ENCODE results near the gene CCNQ.

GRCh38 chrX:153635788-153636668, 37.1 kb upstream of the CCNQ start:
- TF ChIP-seq CTCF (conservative IDR thresholded peaks at IDR 0.05 in 1 of 2, IDR thresholded peaks at IDR 0.05 in 1 of 2; ENCODE audit: low read depth in 1 of 2, low read length in 2 of 2) = peak in 1 of 2 donors; percentile 35
- no peak for TF ChIP-seq EZH2 (IDR thresholded peaks at IDR 0.05; ENCODE audit: low read length, missing control alignments)
